ENCODE data around the gene KCNIP4.

KCNIP4 gene

GRCh38 chr4:21554066-21554465 is 394.5 kb downstream of the KCNIP4 start:
- DNase-seq: no peak

GRCh38 chr4:21552455-21552854 is 396.1 kb downstream of the KCNIP4 start:
- DNase-seq: no peak

GRCh38 chr4:21544955-21545354 is 403.6 kb downstream of the KCNIP4 start:
- no peak for DNase-seq

GRCh38 chr4:21544415-21544814 is 404.2 kb downstream of the KCNIP4 start:
- DNase-seq: no peak

GRCh38 chr4:21543514-21543913 is 405.1 kb downstream of the KCNIP4 start:
- no peak for DNase-seq

GRCh38 chr4:21535898-21536297 is 412.7 kb downstream of the KCNIP4 start:
- DNase-seq: no peak

- DNase-seq: no peak
Observed at GRCh38 chr4:21531048-21531447, 417.5 kb downstream of the KCNIP4 start.

GRCh38 chr4:21529214-21529613 is 419.4 kb downstream of the KCNIP4 start:
- no peak for DNase-seq

- DNase-seq: no peak
Observed at GRCh38 chr4:21522296-21522695, 426.3 kb downstream of the KCNIP4 start.

- no peak for DNase-seq
Observed at GRCh38 chr4:21517126-21517859, 431.3 kb downstream of the KCNIP4 start.

GRCh38 chr4:21514022-21514694 is 434.4 kb downstream of the KCNIP4 start:
- DNase-seq: no peak

GRCh38 chr4:21512353-21512752 is 436.2 kb downstream of the KCNIP4 start:
- peak; percentile 12 for DNase-seq

- peak; percentile 10 for DNase-seq
Observed at GRCh38 chr4:21507439-21507838, 441.1 kb downstream of the KCNIP4 start.

- no peak for DNase-seq
Observed at GRCh38 chr4:21490682-21491081, 457.9 kb downstream of the KCNIP4 start.

- no peak for DNase-seq
Observed at GRCh38 chr4:21476757-21477156, 471.8 kb downstream of the KCNIP4 start.

- no peak for DNase-seq
Observed at GRCh38 chr4:21474195-21474594, 474.4 kb downstream of the KCNIP4 start.

GRCh38 chr4:21470535-21470934 is 478.0 kb downstream of the KCNIP4 start:
- DNase-seq: no peak

GRCh38 chr4:21469438-21470300 is 478.9 kb downstream of the KCNIP4 start:
- DNase-seq: no peak

- no peak for DNase-seq
Observed at GRCh38 chr4:21467551-21467950, 481.0 kb downstream of the KCNIP4 start.

GRCh38 chr4:21457086-21457840 is 491.3 kb downstream of the KCNIP4 start:
- no peak for DNase-seq

- no peak for DNase-seq
Observed at GRCh38 chr4:21454831-21455230, 493.7 kb downstream of the KCNIP4 start.

GRCh38 chr4:21454201-21454600 is 494.4 kb downstream of the KCNIP4 start:
- DNase-seq: no peak

- DNase-seq: no peak
Observed at GRCh38 chr4:21452931-21453330, 495.6 kb downstream of the KCNIP4 start.
